Activated gamma-delta T cell (primary cell): ENCODE measurements around the gene PMM2.

ENCODE experiments used
- DNase-seq: peaks from one replicate; lab custom pipeline; 2025; lab: John Stamatoyannopoulos, UW

PMM2 gene

DNA sequence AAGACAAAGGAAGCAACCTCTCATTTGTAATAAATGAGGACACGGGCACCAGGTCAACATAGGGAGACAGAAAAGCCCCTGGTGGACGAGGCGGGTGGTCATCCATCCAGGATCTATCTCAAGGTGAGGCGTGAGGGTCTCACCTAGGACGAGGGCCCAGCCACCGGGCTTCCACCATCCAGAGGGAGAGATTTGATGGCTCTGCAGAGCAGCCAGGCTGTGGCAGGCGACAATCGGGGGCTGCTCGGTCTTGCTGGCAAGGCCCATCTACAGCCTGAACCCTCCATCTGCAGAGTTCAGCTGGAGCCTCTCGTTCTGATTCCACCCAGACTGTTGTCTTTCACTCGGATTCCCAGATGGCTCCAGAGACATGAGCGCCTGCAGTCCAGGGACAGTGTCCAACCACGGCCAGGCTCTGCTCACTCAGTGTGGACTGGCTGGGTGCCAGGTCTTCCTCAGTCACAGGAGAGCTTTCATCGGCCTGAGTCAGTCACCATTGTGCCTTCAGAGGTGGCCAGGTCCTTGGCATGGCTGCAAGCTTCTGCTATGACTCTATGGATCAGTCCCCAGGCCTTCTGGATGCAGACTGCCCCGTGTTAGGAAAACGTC, 90.4 kb downstream of the PMM2 start:
- DNase-seq: no peak

DNA sequence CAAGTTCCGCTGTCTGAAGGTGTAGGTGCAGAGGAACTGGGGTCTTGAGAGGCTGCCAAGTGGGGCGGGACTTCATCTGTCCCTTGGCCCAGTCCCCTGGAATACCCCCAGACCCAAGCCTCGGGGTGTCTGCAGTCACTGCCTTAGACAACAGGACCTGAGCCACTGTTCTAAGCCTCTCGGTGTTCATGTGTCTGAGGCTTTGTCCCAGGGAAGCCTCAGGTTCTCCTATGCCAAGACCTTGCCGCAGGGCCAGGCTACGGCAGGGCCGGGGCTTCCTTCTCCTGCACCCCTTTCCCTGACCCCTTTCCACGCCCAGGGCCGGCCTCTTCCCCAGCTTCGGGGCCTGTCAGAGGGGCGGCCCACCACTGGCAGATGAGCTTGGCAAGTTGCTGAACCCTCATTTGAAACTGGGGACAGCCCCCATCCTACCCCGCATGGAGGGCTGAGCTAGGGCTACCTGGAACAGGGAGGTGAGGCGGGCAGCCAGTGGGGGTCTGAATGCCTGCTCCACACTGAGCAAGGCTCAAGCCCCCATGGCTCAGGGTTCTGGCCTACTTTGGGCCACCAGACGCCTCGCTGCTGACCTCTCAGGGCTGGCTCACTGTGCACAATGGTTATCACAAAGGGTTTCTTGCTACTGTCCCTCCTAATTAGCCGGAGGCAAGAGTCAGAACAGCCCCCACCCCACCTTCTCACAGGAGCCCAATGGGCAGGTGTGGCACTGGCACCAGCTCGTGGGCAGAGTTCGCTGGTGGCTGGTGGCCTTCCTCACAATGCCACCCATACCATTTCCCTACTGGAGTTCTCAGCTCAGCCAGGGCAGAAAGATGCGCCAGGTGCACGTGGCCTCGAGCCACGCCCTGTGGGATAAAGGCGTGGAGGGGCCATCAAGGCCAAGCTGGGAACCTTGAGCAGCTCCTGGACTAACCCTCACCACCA, 91.6 kb downstream of the PMM2 start:
- DNase-seq: no peak

DNA sequence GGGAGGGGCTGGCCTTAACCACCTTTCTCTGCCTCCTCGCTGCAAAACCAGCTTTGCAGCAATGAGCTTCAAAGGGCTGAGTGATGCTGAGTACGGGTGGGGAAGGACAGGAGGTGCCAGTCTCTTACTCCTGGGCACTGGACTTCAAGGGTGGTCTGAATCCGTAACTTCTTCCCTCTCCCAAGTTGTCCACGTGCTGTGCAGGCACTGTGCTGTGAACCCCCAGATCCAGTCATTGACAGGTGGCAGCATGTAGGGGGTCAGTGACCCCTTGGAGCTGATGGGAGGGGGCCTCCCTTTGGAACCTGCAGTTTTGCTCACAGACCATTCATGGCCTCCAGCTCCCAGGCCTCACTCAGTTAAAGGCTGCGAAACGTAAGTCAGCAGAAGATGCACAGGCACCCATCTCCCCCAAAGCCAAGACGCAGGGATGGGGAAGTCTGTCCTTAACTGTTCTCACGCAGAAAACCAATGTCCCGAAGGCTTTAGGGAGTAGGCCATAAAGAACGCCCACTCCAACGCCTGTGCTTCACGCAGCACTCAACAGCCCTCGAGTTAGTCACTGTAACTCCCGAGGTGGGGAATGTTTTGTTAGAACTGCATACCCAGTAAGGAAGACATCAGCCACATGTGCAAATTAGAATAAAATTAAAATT, 92.4 kb downstream of the PMM2 start:
- DNase-seq: no peak

DNA sequence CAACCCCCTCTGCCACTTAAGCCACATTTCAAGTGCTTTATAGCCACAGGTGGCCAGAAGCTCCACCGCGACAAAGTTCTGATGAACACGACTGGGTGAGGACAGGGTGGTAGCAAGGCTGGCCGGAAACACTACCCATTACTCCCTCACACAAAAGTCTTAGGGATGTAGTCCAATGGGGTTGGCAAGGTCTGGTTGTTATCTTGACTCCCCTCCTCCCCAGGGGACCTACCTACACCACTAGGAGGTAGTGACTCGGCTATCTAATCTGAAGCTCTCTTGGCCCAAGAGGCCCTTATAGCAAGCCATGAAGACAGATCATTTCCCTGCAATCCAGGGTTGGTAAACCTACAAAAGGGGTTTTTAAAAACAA, 92.9 kb downstream of the PMM2 start:
- DNase-seq: no peak

DNA sequence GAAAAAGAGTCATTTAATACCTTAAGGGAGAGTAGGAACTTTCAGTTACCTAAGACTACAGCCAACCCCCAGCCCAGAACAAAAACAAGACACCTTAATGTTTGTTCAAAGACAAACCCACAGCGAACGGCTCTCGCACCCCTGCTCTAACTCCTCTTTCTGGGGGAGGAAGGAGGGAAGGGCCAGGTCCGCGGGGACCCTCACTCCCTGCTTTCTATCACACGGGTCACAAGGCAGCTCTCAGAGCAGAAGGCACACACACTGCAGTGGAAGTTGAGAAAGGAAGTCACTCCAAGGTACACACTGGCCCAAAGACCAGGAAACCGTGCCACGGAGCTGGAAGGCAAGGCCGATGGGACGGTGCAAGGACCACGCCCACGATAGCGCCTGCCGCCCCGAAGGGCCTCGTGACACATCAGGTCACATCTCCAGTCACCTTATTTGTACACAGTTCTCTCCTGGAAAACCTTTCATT, 94.5 kb downstream of the PMM2 start:
- DNase-seq: no peak

DNA sequence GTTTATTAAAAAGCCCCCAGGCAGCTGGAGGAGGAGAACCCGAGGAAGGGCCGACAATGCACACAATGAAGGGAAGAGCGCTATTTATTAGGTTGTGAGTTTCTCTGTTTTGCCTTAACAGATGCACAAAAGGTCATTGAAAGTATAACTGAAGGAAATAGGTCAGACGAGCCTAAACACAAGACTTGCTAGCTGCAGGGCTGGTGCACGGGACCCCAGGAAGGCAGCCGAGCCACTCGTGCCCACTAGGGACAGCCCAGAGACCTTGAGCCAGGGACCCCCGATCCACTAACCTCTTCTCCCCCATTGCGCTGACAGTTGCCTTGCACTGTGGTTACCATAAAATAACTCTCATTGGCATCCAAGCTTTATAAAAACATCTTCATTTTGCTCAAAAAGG, 95.8 kb downstream of the PMM2 start:
- DNase-seq: no peak

DNA sequence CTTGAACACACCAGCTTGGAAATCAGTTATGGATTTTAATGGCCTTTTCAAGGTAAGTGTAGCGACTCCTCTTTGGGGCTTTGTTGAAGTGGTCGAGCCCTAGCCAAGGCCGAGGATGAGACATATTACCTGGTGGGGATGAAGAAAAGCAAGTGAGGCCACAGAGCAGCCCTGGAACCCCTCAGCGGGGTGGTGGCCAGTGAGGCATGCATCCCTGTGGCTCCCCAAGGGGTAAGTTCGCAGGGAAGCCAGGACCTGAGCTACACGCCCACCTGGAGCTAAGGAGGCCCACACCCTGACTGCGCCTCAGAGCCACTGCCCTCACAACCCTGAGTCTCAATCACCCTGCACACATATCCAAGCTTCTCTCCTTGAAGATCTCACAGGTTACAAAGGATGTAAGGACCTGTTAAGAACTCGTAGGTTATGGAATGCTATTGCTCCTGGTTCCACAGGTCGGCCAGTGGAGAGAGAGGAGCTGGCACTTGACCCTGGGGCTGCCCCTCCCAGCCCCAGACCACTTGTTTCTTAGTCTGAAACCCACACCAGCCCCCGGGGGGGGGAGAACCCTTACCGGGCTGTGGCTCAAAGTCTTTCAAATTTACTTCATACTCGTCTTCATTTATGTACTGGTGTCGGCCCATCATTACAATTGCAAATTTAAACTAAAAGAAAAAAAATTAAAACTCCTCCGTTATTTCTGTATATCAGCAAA, 96.5 kb downstream of the PMM2 start:
- DNase-seq: no peak

DNA sequence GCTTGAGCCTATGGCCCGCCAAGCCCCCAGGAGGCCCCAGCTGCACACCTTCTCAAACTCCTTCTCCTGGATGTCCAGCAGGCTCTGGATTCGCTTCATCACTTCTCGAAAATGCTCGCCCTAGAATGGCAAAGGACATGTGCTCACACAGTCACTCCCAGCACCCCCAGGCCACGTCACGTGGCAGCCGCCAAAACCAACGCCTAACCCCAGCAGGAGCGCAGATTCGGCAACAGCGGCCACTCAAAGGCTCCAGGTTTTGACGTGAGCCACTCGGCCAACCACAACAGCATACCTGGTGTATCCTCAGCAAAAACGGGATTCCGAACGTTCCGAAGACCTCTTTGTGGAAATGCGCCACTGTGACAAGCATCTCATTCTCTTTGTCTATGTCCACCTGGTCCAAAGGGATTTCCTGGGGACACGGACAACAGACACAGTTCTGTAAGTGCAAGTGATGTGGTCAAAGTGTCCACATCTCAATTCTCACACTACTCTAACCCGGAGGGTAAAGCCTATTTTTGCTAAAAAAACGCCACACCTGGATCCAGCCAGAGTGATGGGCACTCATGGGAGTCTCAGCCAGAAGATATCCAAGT, 97.2 kb downstream of the PMM2 start:
- no peak for DNase-seq

DNA sequence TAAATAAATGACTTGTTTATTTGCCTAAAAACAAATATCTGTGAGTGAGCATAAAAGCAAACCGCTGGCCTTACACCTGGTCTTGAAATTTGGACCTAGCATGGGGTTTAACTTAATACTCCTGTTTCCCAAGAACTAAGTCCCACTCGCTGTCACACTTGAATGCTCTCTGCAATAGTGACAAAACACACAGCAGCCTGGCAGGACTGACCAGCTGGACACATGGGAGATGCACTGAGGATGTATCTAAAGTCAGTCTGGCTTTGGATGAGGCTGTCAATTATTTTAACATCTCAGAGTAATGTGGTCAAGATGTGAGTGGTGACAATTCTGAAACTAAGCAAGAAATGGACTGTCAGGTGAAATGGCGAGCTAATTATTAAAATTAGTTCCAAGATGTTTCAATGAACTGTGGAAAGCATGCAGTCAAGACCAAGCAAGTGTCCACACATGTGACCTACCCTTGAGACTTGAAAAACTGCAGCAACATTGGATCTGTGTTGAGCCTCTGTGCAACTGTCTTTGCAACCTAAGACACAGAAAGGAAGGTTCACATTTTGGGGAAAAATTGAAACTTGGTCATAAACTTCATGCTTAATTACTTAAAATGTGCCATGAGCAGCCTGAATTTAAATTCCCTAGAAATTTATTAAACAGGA, 101.2 kb downstream of the PMM2 start:
- DNase-seq: no peak
